ENCODE measurements around the gene CUL1. TPM values are rescaled to one million over a fixed set of nuclear protein-coding genes. Genes with fewer than 3 reads are reported as not detected.
"Not testable (repeated sequence)": the region's sequence is repeated elsewhere in the genome, so short reads cannot be mapped to it uniquely, and the experiment has no call there.

The CUL1 gene
- total RNA-seq, 1 donor = 61.7 TPM

- no peak for TF ChIP-seq CTCF (IDR thresholded peaks at IDR 0.05; ENCODE audit: insufficient read depth, low read depth, low read length)
- H3K4me3 ChIP-seq (ENCODE audit: low read depth, low read length) = peak overlapping the region; percentile 66
- peak; percentile 56 for DNase-seq (ENCODE audit: low read depth)
These were observed 1.3 kb downstream of the CUL1 start for GRCh38 chr7:148699782-148700629.

- TF ChIP-seq CTCF (IDR thresholded peaks at IDR 0.05; ENCODE audit: insufficient read depth, low read depth, low read length) = no peak
- peak overlapping the region; percentile 66 for H3K4me3 ChIP-seq (ENCODE audit: low read depth, low read length)
- DNase-seq (ENCODE audit: low read depth) = peak; percentile 48
These were observed 2.0 kb downstream of the CUL1 start for GRCh38 chr7:148700661-148701064.

- TF ChIP-seq CTCF (IDR thresholded peaks at IDR 0.05; ENCODE audit: insufficient read depth, low read depth, low read length) = no peak
- H3K4me3 ChIP-seq (ENCODE audit: low read depth, low read length) = peak overlapping the region; percentile 66
- peak; percentile 28 for DNase-seq (ENCODE audit: low read depth)
These were observed 2.7 kb downstream of the CUL1 start for GRCh38 chr7:148701414-148701813.

DNA sequence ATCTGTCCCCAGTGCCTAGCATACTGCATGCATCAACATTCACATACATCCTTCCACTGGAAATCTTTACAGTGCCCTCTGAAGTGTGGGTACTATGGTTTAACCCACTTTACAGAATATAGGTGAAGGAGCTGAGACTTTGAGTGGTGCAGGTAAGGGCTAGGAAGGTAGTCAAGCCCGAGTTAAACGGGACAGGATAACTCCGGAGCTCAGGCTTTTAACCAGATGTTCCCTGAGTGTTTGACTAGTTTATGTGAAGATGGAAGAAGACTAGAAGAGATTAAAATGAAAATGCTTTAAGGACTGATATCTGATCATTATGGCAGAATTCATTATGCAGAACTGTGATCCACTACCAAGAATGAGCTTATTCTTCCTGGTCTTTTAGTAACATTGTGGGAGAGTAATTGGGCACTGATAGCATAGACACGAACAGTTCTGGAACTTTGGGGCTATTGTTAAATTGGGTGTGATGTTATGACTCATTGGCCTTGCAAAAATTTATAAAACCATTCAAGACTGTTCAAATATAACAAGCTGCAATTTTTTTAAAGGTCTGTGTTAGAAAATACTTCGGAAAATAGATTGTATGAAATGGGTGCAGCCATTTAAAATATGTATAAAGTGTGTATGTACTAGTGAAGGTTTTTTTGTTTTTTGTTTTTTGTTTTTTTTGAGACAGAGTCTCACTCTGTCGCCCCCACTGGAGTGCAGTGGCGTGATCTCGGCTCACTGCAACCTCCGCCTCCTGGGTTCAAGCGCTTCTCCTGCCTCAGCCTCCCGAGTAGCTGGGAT lies 4.4 kb downstream of the CUL1 start:
- no peak overlapping the region for H3K4me3 ChIP-seq (ENCODE audit: low read depth, low read length)
- DNase-seq (ENCODE audit: low read depth) = no peak
- no peak for TF ChIP-seq CTCF (IDR thresholded peaks at IDR 0.05; ENCODE audit: insufficient read depth, low read depth, low read length)

DNA sequence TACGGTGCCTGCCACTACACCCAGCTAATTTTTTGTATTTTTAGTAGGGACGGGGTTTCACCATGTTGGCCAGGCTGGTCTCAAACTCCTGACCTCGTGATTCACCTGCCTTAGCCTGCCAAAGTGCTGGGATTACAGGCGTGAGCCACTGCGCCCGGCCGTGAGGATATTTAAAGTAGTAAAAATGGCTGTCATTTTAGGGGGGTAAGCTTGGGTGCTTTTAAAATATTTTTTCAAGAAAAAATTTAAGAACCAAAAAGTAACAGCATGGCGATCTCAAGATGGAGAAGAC lies 4.9 kb downstream of the CUL1 start:
- H3K4me3 ChIP-seq (ENCODE audit: low read depth, low read length); DNase-seq (ENCODE audit: low read depth): not testable (repeated sequence)

GRCh38 chr7:148704189-148704588 lies 5.5 kb downstream of the CUL1 start:
- TF ChIP-seq CTCF (IDR thresholded peaks at IDR 0.05; ENCODE audit: insufficient read depth, low read depth, low read length) = no peak
- no peak overlapping the region for H3K4me3 ChIP-seq (ENCODE audit: low read depth, low read length)
- no peak for DNase-seq (ENCODE audit: low read depth)

GRCh38 chr7:148704970-148705369 lies 6.3 kb downstream of the CUL1 start:
- no peak for DNase-seq (ENCODE audit: low read depth)
- H3K4me3 ChIP-seq (ENCODE audit: low read depth, low read length) = no peak overlapping the region
- TF ChIP-seq CTCF (IDR thresholded peaks at IDR 0.05; ENCODE audit: insufficient read depth, low read depth, low read length) = no peak

Data from fibroblast of villous mesenchyme (primary cell).